Glutamatergic neuron (in vitro differentiated cells): ENCODE measurements around the gene HS3ST3B1. TPM values are rescaled to one million over a fixed set of nuclear protein-coding genes. Genes with fewer than 3 reads are reported as not detected.
A peak's percentile ranks its signal among the peaks of the same experiment; 100 is the strongest.

Experiments used
- DNase-seq: peaks from one replicate; pipeline ENCODE4 v3.0.0; 2022
- H3K27ac Mint-ChIP-seq: one replicate; pipeline ENCODE4 v1.8.0; 2020; ENCODE audit warnings: mild to moderate bottlenecking, mixed read lengths, inconsistent platforms; ENCODE audit not compliant: unreplicated experiment
- H3K27me3 Mint-ChIP-seq: one replicate; pipeline ENCODE4 v1.8.0; 2020; ENCODE audit warnings: mild to moderate bottlenecking, moderate library complexity, mixed read lengths, inconsistent platforms; ENCODE audit not compliant: unreplicated experiment
- H3K36me3 Mint-ChIP-seq: one replicate; pipeline ENCODE4 v1.8.0; 2020; ENCODE audit warnings: mild to moderate bottlenecking, mixed read lengths, inconsistent platforms; ENCODE audit not compliant: unreplicated experiment
- H3K4me1 Mint-ChIP-seq: one replicate; pipeline ENCODE4 v1.8.0; 2020; ENCODE audit warnings: mild to moderate bottlenecking, low read depth, mixed read lengths, inconsistent platforms; ENCODE audit not compliant: unreplicated experiment
- H3K4me3 Mint-ChIP-seq: one replicate; pipeline ENCODE4 v1.8.0; 2020; ENCODE audit warnings: mild to moderate bottlenecking, mixed read lengths, inconsistent platforms; ENCODE audit not compliant: unreplicated experiment
- H3K9me3 Mint-ChIP-seq: one replicate; pipeline ENCODE4 v1.8.0; 2020; ENCODE audit warnings: mild to moderate bottlenecking, moderate library complexity, mixed read lengths, inconsistent platforms; ENCODE audit not compliant: unreplicated experiment
- total RNA-seq: library from RNA; stranded (reverse); fragmentation: NEBNext Ultra II Directional; extraction: Animal tissue kit (Norgen Biotek cat#: 25700); gene quantifications from one replicate; pipeline ENCODE4 v1.2.1, GENCODE V29; 2021; ENCODE audit not compliant: unreplicated experiment
- TF ChIP-seq, protein P1 (sequence below): fragments of 200-600 bp; sonication (generic); IDR thresholded peaks from one replicate; pipeline ENCODE4 v1.5.0; 2021; ENCODE audit not compliant: partially characterized antibody, unreplicated experiment

Gene HS3ST3B1
- total RNA-seq, 1 donor from 2014 or later = 2.4 TPM

DNA sequence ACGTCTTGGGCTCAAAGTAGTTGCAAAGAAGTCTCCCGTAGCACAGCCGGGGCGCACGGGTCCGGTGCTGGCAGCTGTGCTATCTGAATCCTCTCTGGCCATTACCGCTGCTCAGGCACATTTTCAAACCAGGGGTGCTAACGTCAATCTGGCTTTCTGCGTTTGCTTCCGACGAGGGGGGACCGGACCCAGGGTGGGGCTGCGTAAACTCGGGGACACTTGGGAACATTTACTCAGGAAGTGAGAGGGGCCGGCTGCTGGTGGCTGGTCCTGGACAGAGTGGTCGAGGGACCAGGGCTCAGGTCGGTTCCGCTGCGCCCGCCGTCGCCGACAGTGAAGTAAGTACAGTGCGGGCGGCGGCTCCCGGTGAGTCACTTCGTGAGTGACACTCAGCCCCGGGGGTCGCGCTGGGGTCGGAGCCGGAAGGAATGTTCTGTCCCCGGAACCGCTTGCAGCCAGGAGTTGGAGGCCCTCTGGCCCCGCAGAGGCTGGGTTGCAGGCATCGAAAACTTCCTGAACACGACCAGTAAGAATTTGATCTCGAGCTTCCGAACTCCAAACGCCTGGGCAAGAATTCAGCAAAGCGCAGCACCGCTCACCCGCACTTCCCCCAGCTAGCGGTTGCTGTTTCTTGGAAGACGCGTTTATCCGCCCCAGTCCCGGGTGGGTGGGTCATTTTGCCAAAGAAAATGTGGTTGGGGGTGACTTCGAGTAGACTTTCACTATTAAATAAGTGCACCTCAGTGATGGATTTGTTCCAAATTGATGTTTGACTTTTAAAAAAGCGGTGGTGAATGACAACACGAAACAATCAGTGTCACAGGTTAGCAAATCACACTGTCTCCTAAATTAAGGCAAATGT, 1.4 kb upstream of the HS3ST3B1 start:
- Mint-ChIP-seq H3K4me3 (peak overlapping the region; percentile 93), H3K27me3 (peaks cover 43% of the 10 kb centered on the region), H3K9me3 (peaks cover 21% of the 10 kb centered on the region), H3K36me3 (peaks cover 16% of the 10 kb centered on the region), H3K4me1 (peaks cover 16% of the 10 kb centered on the region), H3K27ac (no peak overlapping the region)
- peak; percentile 57 for DNase-seq
- TF ChIP-seq, protein P1, sequence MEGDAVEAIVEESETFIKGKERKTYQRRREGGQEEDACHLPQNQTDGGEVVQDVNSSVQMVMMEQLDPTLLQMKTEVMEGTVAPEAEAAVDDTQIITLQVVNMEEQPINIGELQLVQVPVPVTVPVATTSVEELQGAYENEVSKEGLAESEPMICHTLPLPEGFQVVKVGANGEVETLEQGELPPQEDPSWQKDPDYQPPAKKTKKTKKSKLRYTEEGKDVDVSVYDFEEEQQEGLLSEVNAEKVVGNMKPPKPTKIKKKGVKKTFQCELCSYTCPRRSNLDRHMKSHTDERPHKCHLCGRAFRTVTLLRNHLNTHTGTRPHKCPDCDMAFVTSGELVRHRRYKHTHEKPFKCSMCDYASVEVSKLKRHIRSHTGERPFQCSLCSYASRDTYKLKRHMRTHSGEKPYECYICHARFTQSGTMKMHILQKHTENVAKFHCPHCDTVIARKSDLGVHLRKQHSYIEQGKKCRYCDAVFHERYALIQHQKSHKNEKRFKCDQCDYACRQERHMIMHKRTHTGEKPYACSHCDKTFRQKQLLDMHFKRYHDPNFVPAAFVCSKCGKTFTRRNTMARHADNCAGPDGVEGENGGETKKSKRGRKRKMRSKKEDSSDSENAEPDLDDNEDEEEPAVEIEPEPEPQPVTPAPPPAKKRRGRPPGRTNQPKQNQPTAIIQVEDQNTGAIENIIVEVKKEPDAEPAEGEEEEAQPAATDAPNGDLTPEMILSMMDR = no peak

DNA sequence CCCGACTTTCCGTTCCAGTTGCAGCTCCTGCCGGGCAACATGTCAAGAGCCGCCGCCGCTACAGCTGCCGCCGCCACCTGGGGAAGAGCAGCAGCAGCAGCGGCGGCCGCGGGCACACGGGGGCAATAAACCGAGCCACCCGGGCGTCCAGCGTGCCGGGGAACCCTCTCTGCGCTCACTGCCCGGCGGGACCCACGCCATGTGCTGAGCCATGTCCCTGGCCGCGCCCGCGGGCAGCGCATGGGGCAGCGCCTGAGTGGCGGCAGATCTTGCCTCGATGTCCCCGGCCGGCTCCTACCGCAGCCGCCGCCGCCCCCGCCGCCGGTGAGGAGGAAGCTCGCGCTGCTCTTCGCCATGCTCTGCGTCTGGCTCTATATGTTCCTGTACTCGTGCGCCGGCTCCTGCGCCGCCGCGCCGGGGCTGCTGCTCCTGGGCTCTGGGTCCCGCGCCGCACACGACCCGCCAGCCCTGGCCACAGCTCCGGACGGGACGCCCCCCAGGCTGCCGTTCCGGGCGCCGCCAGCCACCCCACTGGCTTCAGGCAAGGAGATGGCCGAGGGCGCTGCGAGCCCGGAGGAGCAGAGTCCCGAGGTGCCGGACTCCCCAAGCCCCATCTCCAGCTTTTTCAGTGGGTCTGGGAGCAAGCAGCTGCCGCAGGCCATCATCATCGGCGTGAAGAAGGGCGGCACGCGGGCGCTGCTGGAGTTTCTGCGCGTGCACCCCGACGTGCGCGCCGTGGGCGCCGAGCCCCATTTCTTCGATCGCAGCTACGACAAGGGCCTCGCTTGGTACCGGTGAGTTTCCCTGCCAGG, 604 bp downstream of the HS3ST3B1 start:
- TF ChIP-seq, protein P1 = no peak
- Mint-ChIP-seq H3K9me3 (peaks cover 18% of the 10 kb centered on the region), H3K4me1 (peaks cover 19% of the 10 kb centered on the region), H3K27ac (no peak overlapping the region), H3K36me3 (no peaks in the 10 kb centered on the region), H3K4me3 (peak overlapping the region; percentile 93), H3K27me3 (peaks cover 28% of the 10 kb centered on the region)
- peak; percentile 39 for DNase-seq

DNA sequence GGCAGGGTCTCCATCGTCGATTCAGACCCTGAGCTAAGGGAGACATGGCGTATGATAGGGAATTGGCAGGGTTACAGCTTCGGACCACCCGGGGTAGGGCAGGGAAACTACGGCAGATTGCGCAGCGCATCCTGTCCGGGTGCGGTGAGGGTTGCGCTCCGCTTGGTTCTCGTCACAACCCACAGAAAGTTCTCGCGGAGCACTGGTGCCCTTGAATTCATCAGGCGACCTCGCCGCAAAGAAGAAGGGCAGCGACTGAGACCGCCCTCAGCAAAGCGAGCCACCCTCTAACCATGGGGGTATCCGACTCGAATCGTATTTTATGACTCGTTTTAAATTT, 1.2 kb downstream of the HS3ST3B1 start:
- Mint-ChIP-seq H3K4me3 (peak overlapping the region; percentile 91), H3K27ac (no peak overlapping the region)
- DNase-seq = peak; percentile 31

DNA sequence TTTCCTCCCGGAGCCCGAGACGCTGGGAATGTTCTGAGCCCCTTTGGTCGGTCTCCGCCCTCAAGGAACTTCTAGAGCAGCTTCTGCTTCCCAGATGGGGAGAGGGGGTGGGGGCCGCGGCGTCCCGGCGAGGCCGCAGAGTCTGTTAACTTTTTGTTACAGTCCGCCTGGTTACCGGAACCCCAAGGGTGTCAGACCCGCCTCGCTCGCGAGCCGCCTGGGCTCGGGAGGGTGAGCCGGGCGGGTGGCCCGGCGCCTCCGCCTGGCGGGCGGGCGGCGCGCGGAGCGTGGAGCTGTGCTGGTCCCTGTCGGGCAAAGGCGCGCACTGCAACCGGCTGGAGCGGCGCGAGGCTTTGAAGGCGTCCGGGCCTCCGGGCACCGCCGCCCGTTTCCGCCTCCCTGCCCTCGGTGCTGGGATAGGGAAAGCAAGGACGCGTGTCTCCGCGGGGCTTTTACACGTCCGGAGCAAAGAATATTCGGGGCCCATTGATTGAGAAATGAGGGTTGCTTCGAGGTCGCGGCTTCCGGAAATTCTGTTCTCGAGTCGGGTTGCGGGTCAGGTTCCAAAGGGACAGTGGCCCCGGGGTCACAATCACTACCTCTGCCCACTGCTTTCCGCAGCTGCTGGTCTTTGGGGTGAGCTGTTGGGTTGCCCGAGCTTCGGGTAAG, 1.7 kb downstream of the HS3ST3B1 start:
- no peaks in the 10 kb centered on the region for H3K36me3 Mint-ChIP-seq
- H3K9me3 Mint-ChIP-seq = peaks cover 18% of the 10 kb centered on the region
- TF ChIP-seq, protein P1 = peak; percentile 88
- peak overlapping the region; percentile 91 for H3K4me3 Mint-ChIP-seq
- H3K4me1 Mint-ChIP-seq = peaks cover 19% of the 10 kb centered on the region
- H3K27ac Mint-ChIP-seq = no peak overlapping the region
- H3K27me3 Mint-ChIP-seq = peaks cover 27% of the 10 kb centered on the region
- DNase-seq = peak; percentile 93

More for the DNA sequence above, 1.2 kb downstream of the HS3ST3B1 start:
- H3K9me3 Mint-ChIP-seq = peaks cover 18% of the 10 kb centered on the region
- peaks cover 19% of the 10 kb centered on the region for H3K4me1 Mint-ChIP-seq
- H3K27me3 Mint-ChIP-seq = peaks cover 27% of the 10 kb centered on the region
- TF ChIP-seq, protein P1 = no peak
- no peaks in the 10 kb centered on the region for H3K36me3 Mint-ChIP-seq
